ENCODE results near the gene TNIP1.

DNA sequence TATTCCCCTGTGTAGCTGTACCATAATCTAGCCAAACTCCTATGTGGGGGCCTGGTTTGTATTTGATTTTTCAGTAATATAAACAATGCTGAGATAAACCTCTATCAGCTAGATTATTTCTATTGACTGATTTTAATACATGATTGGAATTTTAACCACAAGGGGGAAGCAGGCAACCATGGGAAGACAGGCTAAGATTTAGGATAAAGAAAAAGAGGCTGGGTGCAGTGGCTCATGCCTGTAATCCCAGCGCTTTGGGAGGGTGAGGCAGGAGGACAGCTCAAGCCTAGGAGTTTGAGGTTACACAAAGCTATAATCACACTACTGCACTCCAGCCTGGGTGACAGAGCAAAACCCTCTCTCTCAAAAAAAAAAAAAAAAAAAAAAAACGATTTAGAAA is 78.6 kb downstream of the TNIP1 start:
- TF ChIP-seq, protein P1, sequence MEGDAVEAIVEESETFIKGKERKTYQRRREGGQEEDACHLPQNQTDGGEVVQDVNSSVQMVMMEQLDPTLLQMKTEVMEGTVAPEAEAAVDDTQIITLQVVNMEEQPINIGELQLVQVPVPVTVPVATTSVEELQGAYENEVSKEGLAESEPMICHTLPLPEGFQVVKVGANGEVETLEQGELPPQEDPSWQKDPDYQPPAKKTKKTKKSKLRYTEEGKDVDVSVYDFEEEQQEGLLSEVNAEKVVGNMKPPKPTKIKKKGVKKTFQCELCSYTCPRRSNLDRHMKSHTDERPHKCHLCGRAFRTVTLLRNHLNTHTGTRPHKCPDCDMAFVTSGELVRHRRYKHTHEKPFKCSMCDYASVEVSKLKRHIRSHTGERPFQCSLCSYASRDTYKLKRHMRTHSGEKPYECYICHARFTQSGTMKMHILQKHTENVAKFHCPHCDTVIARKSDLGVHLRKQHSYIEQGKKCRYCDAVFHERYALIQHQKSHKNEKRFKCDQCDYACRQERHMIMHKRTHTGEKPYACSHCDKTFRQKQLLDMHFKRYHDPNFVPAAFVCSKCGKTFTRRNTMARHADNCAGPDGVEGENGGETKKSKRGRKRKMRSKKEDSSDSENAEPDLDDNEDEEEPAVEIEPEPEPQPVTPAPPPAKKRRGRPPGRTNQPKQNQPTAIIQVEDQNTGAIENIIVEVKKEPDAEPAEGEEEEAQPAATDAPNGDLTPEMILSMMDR (IDR thresholded peaks at IDR 0.05): peak; percentile 58 to 69 (median 62)
- TF ChIP-seq POLR2A (IDR thresholded peaks at IDR 0.05): no peak

Measured in testis (tissue), 2 donors.